Lung microvascular endothelial cell (primary cell): ENCODE data around the gene C2CD4D. TPM values are rescaled to one million over a fixed set of nuclear protein-coding genes. Genes with fewer than 3 reads are reported as not detected.

ENCODE experiments used
- DNase-seq, 2 donors: peaks; one replicate each; pipeline versions ENCODE4 v3.0.0 to v3.0.0-alpha.2; 2010; ENCODE audit warnings: low read depth in 2 of 2
- total RNA-seq: library from RNA; depleted of rRNA; stranded (reverse); fragments of >200 nt; gene quantifications from 2 replicates; pipeline ENCODE4 v1.2.1, GENCODE V29; 2014

C2CD4D gene
- total RNA-seq, 1 donor from 2014 or later: 0.20 TPM

- no peak for DNase-seq
Measured at GRCh38 chr1:151834239-151834638, 5.4 kb downstream of the C2CD4D start.

DNA sequence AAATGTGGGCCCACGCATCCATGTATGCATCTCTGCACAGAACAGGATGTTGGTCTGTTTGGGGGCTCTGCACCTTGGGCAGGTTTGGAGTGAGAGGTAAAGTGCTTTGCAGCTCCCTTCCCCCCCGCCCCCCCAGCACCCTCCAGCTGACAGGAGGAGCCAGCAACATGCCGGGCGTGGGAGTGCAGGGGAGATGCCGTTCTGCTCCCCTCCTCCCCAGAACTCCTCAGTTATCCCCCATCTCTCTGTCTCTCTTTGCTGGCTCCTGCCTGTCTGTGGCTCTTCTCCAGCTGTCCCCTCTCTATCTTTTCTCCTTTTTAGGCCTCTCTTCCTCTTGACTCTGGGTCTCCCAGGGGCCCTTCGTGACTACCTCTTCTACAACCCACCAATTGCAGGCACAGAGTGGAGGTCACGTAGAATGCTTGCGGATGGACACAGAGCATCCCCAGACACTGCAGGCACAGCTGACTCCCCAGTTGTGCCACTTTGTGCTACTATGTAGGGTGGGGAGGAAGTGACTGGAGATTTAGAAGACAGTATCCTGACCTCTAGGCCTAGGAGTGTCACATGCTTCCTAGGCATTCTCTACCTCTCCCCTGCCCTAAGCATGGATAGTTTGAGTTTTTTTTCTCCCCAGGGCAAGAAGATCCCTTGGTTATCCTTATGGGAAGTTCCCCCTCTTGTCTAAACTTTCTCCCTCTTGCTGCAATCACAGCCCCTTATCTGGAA lies 6.3 kb downstream of the C2CD4D start:
- no peak for DNase-seq

GRCh38 chr1:151832318-151832980 lies 7.2 kb downstream of the C2CD4D start:
- no peak for DNase-seq

DNA sequence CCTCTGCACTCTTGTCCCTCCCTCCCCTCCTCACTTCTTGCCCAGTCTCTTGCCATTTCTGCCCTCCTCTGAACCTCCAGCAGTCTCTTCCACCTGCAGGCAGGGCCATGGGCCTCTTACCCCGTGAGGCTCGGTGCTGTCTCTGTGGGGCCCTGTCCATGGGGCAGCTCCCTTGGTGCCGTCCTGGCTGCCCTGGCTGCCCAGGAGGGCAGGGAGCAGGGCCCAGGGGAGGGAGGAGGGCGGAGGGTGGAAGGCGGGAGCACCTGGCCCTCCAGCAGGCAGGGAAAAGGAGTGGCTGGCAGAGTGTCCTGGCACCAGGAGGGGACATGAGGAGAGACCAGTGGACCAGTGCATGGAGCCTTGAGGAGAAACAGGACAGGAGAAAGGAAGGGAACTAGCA lies 8.0 kb downstream of the C2CD4D start, which contains the start of gene RORC:
Gene RORC, minus strand, starts transcription at position 198 of the 400 bp plus-strand sequence. Its CDS starts 38 bp downstream, at position 160.
- DNase-seq: no peak

DNA sequence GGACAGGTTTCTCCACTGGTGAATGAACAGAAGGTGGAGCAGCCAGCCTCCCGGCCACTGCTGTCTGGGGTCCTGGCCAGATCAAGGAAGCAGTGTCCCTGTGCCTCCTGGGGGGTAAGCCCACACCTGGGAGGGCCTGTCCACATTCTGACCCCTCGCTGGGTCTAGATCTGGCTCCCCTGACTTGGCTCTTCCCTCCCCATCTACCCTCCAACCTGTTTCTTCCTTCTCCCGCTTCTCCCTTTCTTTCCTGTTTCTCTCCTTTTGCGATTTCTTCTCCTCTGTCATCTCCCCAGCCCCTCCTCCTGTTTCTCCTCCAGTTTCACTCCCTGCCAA lies 8.4 kb downstream of the C2CD4D start:
- no peak for DNase-seq

GRCh38 chr1:151830055-151830454 lies 9.6 kb downstream of the C2CD4D start:
- DNase-seq: no peak

- DNase-seq: no peak
Measured at GRCh38 chr1:151829352-151830046, 10.1 kb downstream of the C2CD4D start.

- peak in 1 of 2 donors; percentile 42 for DNase-seq
Measured at GRCh38 chr1:151828921-151829320, 10.7 kb downstream of the C2CD4D start.

GRCh38 chr1:151827853-151828252 lies 11.8 kb downstream of the C2CD4D start:
- no peak for DNase-seq

DNA sequence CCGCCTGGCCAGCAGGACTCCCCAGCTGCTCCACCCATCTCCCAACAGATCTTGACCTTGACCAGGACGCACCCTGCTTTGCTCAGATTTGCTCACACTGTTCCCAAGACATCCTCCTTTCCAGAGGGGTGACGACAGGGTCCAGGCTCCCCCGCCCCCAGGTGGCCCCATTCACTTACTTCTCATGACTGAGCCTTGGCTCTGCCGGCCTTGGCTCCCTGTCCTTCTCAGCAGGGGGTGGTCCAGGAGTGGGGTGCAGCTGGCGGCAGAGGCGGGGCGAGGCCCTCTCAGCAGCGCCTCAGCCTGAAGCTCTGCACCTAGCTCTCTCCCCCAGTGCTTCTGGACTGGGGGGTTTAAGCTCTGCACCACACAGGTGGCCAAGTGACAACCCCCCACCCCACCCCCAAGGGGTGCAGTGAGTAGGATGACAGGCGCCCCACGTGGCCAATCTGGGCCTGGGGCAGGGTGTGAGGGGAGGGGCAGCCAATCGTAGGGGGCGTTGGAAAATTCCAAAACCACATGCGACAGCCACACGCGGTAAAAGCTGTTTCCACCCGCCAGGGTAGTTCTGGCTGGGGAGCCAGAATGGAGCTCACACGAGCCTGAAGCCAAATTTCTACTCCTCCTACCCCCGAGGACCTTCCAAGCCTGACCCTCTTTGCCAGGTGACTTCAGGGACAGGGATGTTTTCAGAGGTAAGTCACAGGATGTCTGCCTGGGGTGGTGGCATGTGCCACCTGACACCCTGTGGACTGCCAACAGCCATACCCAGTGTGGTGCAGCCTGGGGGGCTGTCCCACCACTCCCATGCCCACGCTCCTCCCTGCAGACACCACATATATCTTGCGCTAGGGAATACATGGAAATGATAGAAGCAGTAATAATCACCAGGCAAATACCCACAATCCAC lies 13.6 kb downstream of the C2CD4D start:
- no peak for DNase-seq

DNA sequence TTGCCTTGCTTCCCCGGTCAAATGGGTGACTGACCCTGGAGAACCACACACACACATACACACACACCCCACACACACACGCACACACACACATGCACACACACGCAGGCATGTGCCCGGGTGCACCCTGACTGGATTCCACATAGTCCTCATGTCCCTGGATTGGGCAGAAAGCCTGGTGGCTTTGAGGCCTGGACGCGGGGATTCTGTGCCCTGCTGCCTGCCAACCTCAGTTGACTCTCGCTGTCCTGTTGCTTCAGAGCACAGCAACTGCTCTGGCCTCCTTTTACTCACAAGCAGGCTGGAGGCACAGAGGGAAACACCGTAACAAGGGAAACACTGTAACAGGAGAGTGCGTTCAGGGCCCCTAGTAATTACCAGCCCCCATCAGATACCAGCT lies 14.4 kb downstream of the C2CD4D start:
- no peak for DNase-seq

DNA sequence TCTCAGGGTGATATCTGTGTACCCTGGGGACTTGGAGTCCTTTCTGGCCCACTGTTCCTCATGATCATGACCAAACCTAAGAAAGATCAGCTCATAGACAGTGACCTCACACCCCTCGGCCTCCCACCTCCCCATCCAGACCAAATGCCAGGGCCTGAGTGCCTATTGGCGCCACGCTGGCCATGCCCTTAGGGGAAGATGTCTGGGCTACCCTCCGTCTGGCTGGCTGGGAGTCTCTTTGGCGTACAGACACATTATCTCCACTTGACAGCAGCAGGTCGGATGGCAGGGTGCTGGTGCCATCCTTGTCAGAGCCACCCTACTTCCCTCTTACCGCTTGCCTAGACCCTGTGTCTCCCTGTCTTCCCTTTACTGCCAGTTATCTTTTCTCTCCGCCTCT lies 16.4 kb downstream of the C2CD4D start:
- DNase-seq: no peak

DNA sequence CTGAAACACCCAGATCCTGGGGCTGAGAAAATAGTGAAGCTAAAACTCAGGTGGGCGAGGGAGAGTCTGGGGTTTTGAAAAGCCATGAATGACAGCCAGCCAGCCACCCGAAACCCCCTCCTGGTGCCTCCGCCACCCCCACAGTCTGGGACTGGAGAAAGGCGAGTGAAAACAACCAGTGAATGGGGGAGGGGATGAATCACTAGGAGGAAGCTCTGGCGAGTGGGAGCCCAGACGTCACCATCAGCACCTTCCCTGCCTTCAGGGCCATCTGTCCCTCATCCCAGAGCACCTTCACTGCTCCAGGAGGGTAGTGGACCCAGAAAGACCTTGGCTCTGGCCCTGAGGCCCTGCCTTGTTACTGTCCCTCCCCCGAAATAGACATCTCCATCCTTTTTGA lies 17.2 kb downstream of the C2CD4D start:
- no peak for DNase-seq

DNA sequence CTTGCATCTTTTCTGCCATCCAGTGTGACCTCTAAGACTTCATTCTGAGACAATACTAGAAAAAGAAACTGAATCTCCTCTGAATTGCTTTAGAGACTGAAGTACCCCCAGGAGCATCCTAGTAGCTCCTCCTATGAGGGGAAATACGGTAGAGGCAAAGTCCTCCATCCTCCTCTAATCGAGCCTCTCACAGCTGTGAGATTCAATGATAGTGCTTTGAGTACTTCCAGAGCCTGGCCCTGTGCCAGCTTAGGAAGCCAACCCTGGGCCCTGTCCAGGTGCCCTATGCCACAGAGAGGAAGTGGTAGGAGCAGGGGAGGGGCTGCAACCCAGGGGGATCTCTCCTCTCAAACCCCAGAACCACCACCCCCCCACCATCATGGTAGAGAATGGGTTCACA lies 18.7 kb downstream of the C2CD4D start:
- no peak for DNase-seq

DNA sequence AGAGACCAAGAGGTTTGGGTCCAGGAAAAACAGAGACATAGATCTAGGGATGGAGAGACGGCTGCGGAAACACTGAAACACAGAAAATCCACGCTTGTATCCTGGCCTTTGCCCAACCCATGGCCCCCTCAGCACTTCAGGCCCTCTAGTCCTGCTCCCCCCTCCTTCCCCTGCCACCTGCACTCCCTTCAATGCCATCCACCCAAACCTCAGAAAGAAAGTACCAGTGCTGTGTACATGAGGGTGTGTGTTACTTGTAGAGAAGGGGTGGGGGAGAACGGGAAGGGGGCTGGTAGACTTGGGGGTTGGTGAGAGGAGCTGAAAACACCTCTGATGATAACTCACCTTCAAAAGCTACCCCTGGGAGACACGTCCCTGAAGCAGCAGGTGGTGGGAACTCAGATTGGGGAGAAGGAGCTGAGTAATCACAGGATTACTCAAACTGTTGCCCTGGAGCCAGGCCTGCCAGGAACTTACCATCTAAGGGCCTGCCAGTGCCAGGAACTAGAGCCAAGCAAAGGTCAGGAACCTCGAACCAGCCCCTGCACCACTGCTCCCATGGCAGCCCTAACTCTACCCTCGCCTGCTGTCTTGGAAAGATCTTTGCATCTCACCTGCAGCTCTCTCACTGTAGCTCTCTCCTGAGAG lies 19.5 kb downstream of the C2CD4D start:
- no peak for DNase-seq

DNA sequence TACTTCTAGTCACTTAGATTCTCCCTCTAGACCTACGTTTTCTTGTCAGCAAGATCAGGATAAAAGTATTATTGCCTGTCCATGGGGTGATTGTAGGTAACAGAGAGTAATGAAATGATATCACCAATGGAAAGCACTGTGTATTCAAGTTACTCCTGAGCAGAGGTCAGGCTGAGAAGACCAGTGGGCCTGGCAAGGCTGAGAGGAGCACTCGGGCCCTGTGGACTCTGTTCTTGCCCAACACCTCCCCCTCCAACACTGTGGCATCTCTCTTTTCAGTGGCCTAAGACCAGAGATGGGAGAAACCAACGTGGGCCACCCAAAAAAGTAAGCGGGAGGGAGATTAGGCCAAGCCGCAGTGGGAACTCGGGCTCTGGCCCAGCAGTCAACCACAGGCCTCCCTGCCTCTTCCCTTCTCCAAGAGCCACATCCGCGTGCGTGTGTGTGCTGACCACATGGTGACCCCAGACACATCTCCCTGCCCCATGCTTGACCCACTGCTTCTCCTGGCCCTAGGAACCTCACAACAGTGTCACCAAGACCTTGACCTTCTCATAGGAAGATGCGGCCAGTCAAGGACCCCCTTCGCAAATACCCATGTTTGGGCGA lies 20.3 kb downstream of the C2CD4D start:
- no peak for DNase-seq

DNA sequence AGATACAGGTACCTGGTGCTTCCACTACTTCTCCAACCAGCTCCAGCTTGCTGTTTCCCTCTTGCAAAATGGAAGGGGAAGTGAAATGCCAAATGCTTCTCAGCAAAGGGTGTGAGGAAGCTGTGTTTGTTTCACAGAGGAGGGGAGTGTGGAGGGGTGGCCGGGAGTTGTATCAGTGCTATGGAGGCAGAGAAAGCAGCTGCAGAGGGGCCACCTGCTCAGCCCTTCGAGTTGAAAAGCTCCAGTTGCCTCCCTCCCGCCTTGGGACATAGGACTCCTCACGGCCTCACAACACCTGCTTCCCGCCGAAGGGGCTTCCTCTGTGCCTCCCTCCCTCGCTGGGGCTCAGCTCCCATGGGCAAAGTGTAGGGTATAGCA lies 22.3 kb downstream of the C2CD4D start:
- no peak for DNase-seq

GRCh38 chr1:151816548-151817352 lies 22.9 kb downstream of the C2CD4D start:
- DNase-seq: no peak

GRCh38 chr1:151815716-151816327 lies 23.8 kb downstream of the C2CD4D start:
- no peak for DNase-seq
